Posterior vena cava (tissue), 2 donors: ENCODE data around the gene PTPRU. TPM values are rescaled to one million over a fixed set of nuclear protein-coding genes. Genes with fewer than 3 reads are reported as not detected.
"Not testable (repeated sequence)": the region's sequence is repeated elsewhere in the genome, so short reads cannot be mapped to it uniquely, and the experiment has no call there.

Experiments
- DNase-seq: peaks from one replicate; pipeline ENCODE4 v3.0.0-alpha.2; 2020; ENCODE audit warnings: low spot score
- intact Hi-C, 2 donors: fragments of 100-400 bp; cut with DNase I; formaldehyde crosslinking; loops; one replicate each; pipeline versions ENCODE4 v1.14.1 to v1.14.2; 2022 to 2023
- total RNA-seq, 2 donors: library from RNA; stranded (reverse); fragmentation: NEBNext Ultra II Directional; extraction: Animal tissue kit (Norgen Biotek cat#: 25700); gene quantifications; one replicate each; pipeline ENCODE4 v1.2.1, GENCODE V29; 2021
- donor health status: DM: yes; HTN: yes; CAD: no.
- donor health status: DM: yes; HTN: yes; CAD: no.

PTPRU gene
- total RNA-seq, 2 donors from 2014 or later: 12.3 to 16.5 TPM

GRCh38 chr1:29217633-29218032 is 18.7 kb upstream of the PTPRU start:
- intact Hi-C loops: no loop called here

GRCh38 chr1:29218223-29218622 is 18.1 kb upstream of the PTPRU start:
- intact Hi-C loops: no loop called here
- DNase-seq: no peak

More at GRCh38 chr1:29217633-29218032, 18.7 kb upstream of the PTPRU start:
- DNase-seq: no peak

- intact Hi-C loops: no loop called here
- no peak for DNase-seq
Measured at GRCh38 chr1:29221296-29221695, 15.0 kb upstream of the PTPRU start.

GRCh38 chr1:29222260-29222659 is 14.1 kb upstream of the PTPRU start:
- DNase-seq, intact Hi-C loops: not testable (repeated sequence)

- intact Hi-C loops: no loop called here
- DNase-seq: no peak
Measured at GRCh38 chr1:29222686-29223085, 13.6 kb upstream of the PTPRU start.

- no peak for DNase-seq
- intact Hi-C loops: no loop called here
Measured at GRCh38 chr1:29223521-29223920, 12.8 kb upstream of the PTPRU start.

- intact Hi-C loops: no loop called here
- no peak for DNase-seq
Measured at GRCh38 chr1:29224356-29224837, 11.9 kb upstream of the PTPRU start.

GRCh38 chr1:29225361-29225760 is 11.0 kb upstream of the PTPRU start:
- intact Hi-C loops: no loop called here
- DNase-seq: no peak

GRCh38 chr1:29227511-29227910 is 8.8 kb upstream of the PTPRU start:
- intact Hi-C loops: no loop called here
- no peak for DNase-seq

GRCh38 chr1:29230204-29230552 is 6.1 kb upstream of the PTPRU start:
- DNase-seq: no peak
- intact Hi-C loops: loop anchor here in 1 of 2 donors (2.0 to 10.0 kb wide), 2 partner anchors 855 to 1475 kb away; no protein-coding TSS in a partner anchor

GRCh38 chr1:29230553-29231378 is 5.6 kb upstream of the PTPRU start, which contains the start of gene MECR:
Gene MECR (minus strand): TSS chr1:29230934. CDS start chr1:29230906, 28 bp downstream.
- intact Hi-C loops: loop anchor here in 1 of 2 donors (2.0 to 10.0 kb wide), 2 partner anchors 854 to 1474 kb away; no protein-coding TSS in a partner anchor
- peak; percentile 98 for DNase-seq

GRCh38 chr1:29232387-29232786 is 3.9 kb upstream of the PTPRU start:
- DNase-seq: no peak
- intact Hi-C loops: loop anchor here in 1 of 2 donors (10.0 kb wide), 1 partner anchor 1472 kb away; no protein-coding TSS in a partner anchor

GRCh38 chr1:29233693-29234092 is 2.6 kb upstream of the PTPRU start:
- intact Hi-C loops: loop anchor here in 1 of 2 donors (10.0 kb wide), 1 partner anchor 1471 kb away; no protein-coding TSS in a partner anchor
- no peak for DNase-seq

GRCh38 chr1:29234471-29234870 is 1.9 kb upstream of the PTPRU start:
- intact Hi-C loops: loop anchor here in 1 of 2 donors (10.0 kb wide), 1 partner anchor 1470 kb away; no protein-coding TSS in a partner anchor
- no peak for DNase-seq

- not testable (repeated sequence) for DNase-seq
- intact Hi-C loops: loop anchor here (5.0 to 10.0 kb wide), 2 partner anchors 1470 to 1472 kb away; no protein-coding TSS in a partner anchor
Measured at GRCh38 chr1:29234881-29235280, 1.4 kb upstream of the PTPRU start.

GRCh38 chr1:29236712-29237128 is 398 bp downstream of the PTPRU start:
- DNase-seq: peak; percentile 80

GRCh38 chr1:29237129-29237821 is 953 bp downstream of the PTPRU start:
- peak; percentile 86 for DNase-seq
- intact Hi-C loops: loop anchor here (5.0 to 10.0 kb wide), 2 partner anchors 1468 to 1470 kb away; no protein-coding TSS in a partner anchor

More at GRCh38 chr1:29236712-29237128, 398 bp downstream of the PTPRU start:
- intact Hi-C loops: loop anchor here (5.0 to 10.0 kb wide), 2 partner anchors 1468 to 1471 kb away; no protein-coding TSS in a partner anchor

GRCh38 chr1:29237852-29238619 is 1.7 kb downstream of the PTPRU start:
- peak; percentile 88 for DNase-seq
- intact Hi-C loops: loop anchor here (5.0 to 10.0 kb wide), 2 partner anchors 1467 to 1469 kb away; no protein-coding TSS in a partner anchor

- intact Hi-C loops: loop anchor here (5.0 to 10.0 kb wide), 2 partner anchors 1466 to 1469 kb away; no protein-coding TSS in a partner anchor
- DNase-seq: no peak
Measured at GRCh38 chr1:29238620-29239002, 2.3 kb downstream of the PTPRU start.
